ENCODE measurements around the gene CDT1. TPM values are rescaled to one million over a fixed set of nuclear protein-coding genes. Genes with fewer than 3 reads are reported as not detected.

CDT1 gene
- polyA plus RNA-seq, 1 experiment: 2.4 TPM

- POLR2A ChIA-PET: no interaction called here
- CTCF ChIA-PET: interaction anchor here (0.9 to 2.2 kb wide), 4 partner anchors 8 to 24 kb away, joined by 3 to 8 read pairs (median 5); no protein-coding TSS in a partner anchor
- Histone ChIP-seq H3K27me3 (ENCODE audit: control insufficient read depth, insufficient read depth, low read length) (no peaks in the 10 kb centered on the region), H3K36me3 (ENCODE audit: control insufficient read depth, insufficient read depth, low read length) (peaks cover 11% of the 10 kb centered on the region), H3K4me3 (ENCODE audit: low read depth, low read length) (no peak overlapping the region)
- DNase-seq (ENCODE audit: low read depth): no peak
- TF ChIP-seq CTCF (IDR thresholded peaks at IDR 0.05; ENCODE audit: insufficient read depth, low read depth, low read length): no peak
Observed at GRCh38 chr16:88761143-88761534, 42.5 kb upstream of the CDT1 start.

GRCh38 chr16:88761830-88762229 lies 41.8 kb upstream of the CDT1 start:
- ChIA-PET CTCF (interaction anchor here (0.9 to 2.2 kb wide), 4 partner anchors 15 to 25 kb away, joined by 3 to 8 read pairs (median 5); no protein-coding TSS in a partner anchor), POLR2A (no interaction called here)
- Histone ChIP-seq H3K4me3 (ENCODE audit: low read depth, low read length) (no peak overlapping the region), H3K27me3 (ENCODE audit: control insufficient read depth, insufficient read depth, low read length) (no peaks in the 10 kb centered on the region), H3K36me3 (ENCODE audit: control insufficient read depth, insufficient read depth, low read length) (peaks cover 11% of the 10 kb centered on the region)
- DNase-seq (ENCODE audit: low read depth): no peak
- TF ChIP-seq CTCF (IDR thresholded peaks at IDR 0.05; ENCODE audit: insufficient read depth, low read depth, low read length): no peak

- POLR2A ChIA-PET: no interaction called here
- Histone ChIP-seq H3K27me3 (ENCODE audit: control insufficient read depth, insufficient read depth, low read length) (no peaks in the 10 kb centered on the region), H3K4me3 (ENCODE audit: low read depth, low read length) (no peak overlapping the region), H3K36me3 (ENCODE audit: control insufficient read depth, insufficient read depth, low read length) (peaks cover 11% of the 10 kb centered on the region)
- no peak for TF ChIP-seq CTCF (IDR thresholded peaks at IDR 0.05; ENCODE audit: insufficient read depth, low read depth, low read length)
- DNase-seq (ENCODE audit: low read depth): no peak
- CTCF ChIA-PET: interaction anchor here (0.8 to 2.3 kb wide), 6 partner anchors 12 to 25 kb away, joined by 3 to 13 read pairs (median 5); no protein-coding TSS in a partner anchor
Observed at GRCh38 chr16:88762258-88762870, 41.2 kb upstream of the CDT1 start.

- ChIA-PET POLR2A (no interaction called here), CTCF (interaction anchor here (0.8 to 3.8 kb wide), 6 partner anchors 9 to 26 kb away, joined by 3 to 22 read pairs (median 4); no protein-coding TSS in a partner anchor)
- Histone ChIP-seq H3K27me3 (ENCODE audit: control insufficient read depth, insufficient read depth, low read length) (no peaks in the 10 kb centered on the region), H3K36me3 (ENCODE audit: control insufficient read depth, insufficient read depth, low read length) (peaks cover 9% of the 10 kb centered on the region), H3K4me3 (ENCODE audit: low read depth, low read length) (no peak overlapping the region)
- no peak for TF ChIP-seq CTCF (IDR thresholded peaks at IDR 0.05; ENCODE audit: insufficient read depth, low read depth, low read length)
- DNase-seq (ENCODE audit: low read depth): no peak
Observed at GRCh38 chr16:88762941-88763340, 40.6 kb upstream of the CDT1 start.

GRCh38 chr16:88763502-88764053 lies 40.0 kb upstream of the CDT1 start:
- no peak for DNase-seq (ENCODE audit: low read depth)
- Histone ChIP-seq H3K4me3 (ENCODE audit: low read depth, low read length) (no peak overlapping the region), H3K36me3 (ENCODE audit: control insufficient read depth, insufficient read depth, low read length) (peaks cover 7% of the 10 kb centered on the region), H3K27me3 (ENCODE audit: control insufficient read depth, insufficient read depth, low read length) (no peaks in the 10 kb centered on the region)
- TF ChIP-seq CTCF (IDR thresholded peaks at IDR 0.05; ENCODE audit: insufficient read depth, low read depth, low read length): no peak
- ChIA-PET POLR2A (no interaction called here), CTCF (interaction anchor here (0.8 to 3.8 kb wide), 5 partner anchors 9 to 26 kb away, joined by 3 to 22 read pairs (median 4); no protein-coding TSS in a partner anchor)
